Activated naive CD8-positive, alpha-beta T cell treated with anti-CD3 and anti-CD28 coated beads for 36 hours (primary cell): ENCODE results near the gene TNK1. TPM values are rescaled to one million over a fixed set of nuclear protein-coding genes. Genes with fewer than 3 reads are reported as not detected.

ENCODE experiments used
- total RNA-seq, 2 experiments: library from RNA; stranded (reverse); gene quantifications; one replicate each; pipeline ENCODE4 v1.2.3, GENCODE V29; 2021

Gene TNK1
- total RNA-seq, 2 experiments from 2014 or later: 4.3 to 5.0 TPM

Other genes starting within 250 kb of the TNK1 start
- 1 to 10 TPM; 2.8 to 4.4 TPM for gene ASGR1, start 201.7 kb upstream of the TNK1 start, total RNA-seq
- gene DLG4, start 161.3 kb upstream of the TNK1 start, total RNA-seq: 1 to 10 TPM; 8.9 to 9.8 TPM
- 100 to 1,000 TPM; 245 to 256 TPM for gene ACADVL, start 161.2 kb upstream of the TNK1 start, total RNA-seq
- 10 to 100 TPM; 64.4 to 66.5 TPM for gene DVL2, start 146.6 kb upstream of the TNK1 start, total RNA-seq
- gene PHF23, start 141.6 kb upstream of the TNK1 start, total RNA-seq: 10 to 100 TPM; 28.1 to 28.8 TPM
- gene GABARAP, start 138.6 kb upstream of the TNK1 start, total RNA-seq: 100 to 1,000 TPM; 112 to 113 TPM
- gene CTDNEP1, start 129.4 kb upstream of the TNK1 start, total RNA-seq: 100 to 1,000 TPM; 180 to 191 TPM
- 100 to 1,000 TPM in 1 of 2 experiments, 10 to 100 TPM in 1; 99.0 to 110 TPM for gene ELP5, start 128.9 kb upstream of the TNK1 start, total RNA-seq
- 1 to 10 TPM in 1 of 2 experiments, under 1 TPM in 1; 0.90 to 1.6 TPM for gene CLDN7, start 118.6 kb upstream of the TNK1 start, total RNA-seq
- gene SLC2A4, start 99.4 kb upstream of the TNK1 start, total RNA-seq: under 1 TPM; 0.54 to 0.56 TPM
- under 1 TPM; 0.19 to 0.24 TPM for gene YBX2, start 86.5 kb upstream of the TNK1 start, total RNA-seq
- gene EIF5A, start 73.5 kb upstream of the TNK1 start, total RNA-seq: 1,000 to 10,000 TPM; 1,429 to 1,492 TPM
- gene GPS2, start 65.7 kb upstream of the TNK1 start, total RNA-seq: 10 to 100 TPM; 58.4 to 62.6 TPM
- 10 to 100 TPM; 44.1 to 46.0 TPM for gene NEURL4, start 51.8 kb upstream of the TNK1 start, total RNA-seq
- 100 to 1,000 TPM; 235 to 238 TPM for gene ACAP1, start 44.6 kb upstream of the TNK1 start, total RNA-seq
- gene KCTD11, start 28.9 kb upstream of the TNK1 start, total RNA-seq: 1 to 10 TPM; 4.0 to 4.5 TPM
- not detected for gene TMEM95, start 25.9 kb upstream of the TNK1 start, total RNA-seq
- 10 to 100 TPM; 63.0 to 66.8 TPM for gene PLSCR3, start 13.4 kb downstream of the TNK1 start, total RNA-seq
- 10 to 100 TPM; 42.7 to 44.3 TPM for gene TMEM256, start 23.0 kb downstream of the TNK1 start, total RNA-seq
- gene NLGN2, start 26.8 kb downstream of the TNK1 start, total RNA-seq: 1 to 10 TPM; 8.8 to 9.3 TPM
- not detected for gene SPEM1, start 39.2 kb downstream of the TNK1 start, total RNA-seq
- not detected for gene SPEM2, start 44.5 kb downstream of the TNK1 start, total RNA-seq
- not detected for gene SPEM3, start 47.8 kb downstream of the TNK1 start, total RNA-seq
- gene TMEM102, start 54.3 kb downstream of the TNK1 start, total RNA-seq: 10 to 100 TPM; 10.4 TPM
- gene FGF11, start 58.4 kb downstream of the TNK1 start, total RNA-seq: 1 to 10 TPM; 7.6 to 9.2 TPM
- 10 to 100 TPM; 10.6 to 11.3 TPM for gene CHRNB1, start 64.0 kb downstream of the TNK1 start, total RNA-seq
- 10 to 100 TPM; 16.7 TPM for gene ZBTB4, start 98.5 kb downstream of the TNK1 start, total RNA-seq
- not detected for gene SLC35G6, start 100.4 kb downstream of the TNK1 start, total RNA-seq
- 100 to 1,000 TPM; 198 to 200 TPM for gene POLR2A, start 103.3 kb downstream of the TNK1 start, total RNA-seq
- gene TNFSF12, start 168.0 kb downstream of the TNK1 start, total RNA-seq: 10 to 100 TPM; 11.6 to 15.1 TPM
- gene TNFSF13, start 177.7 kb downstream of the TNK1 start, total RNA-seq: 1 to 10 TPM; 6.3 to 7.3 TPM
- 100 to 1,000 TPM in 1 of 2 experiments, 10 to 100 TPM in 1; 96.5 to 100 TPM for gene SENP3, start 180.8 kb downstream of the TNK1 start, total RNA-seq
- 1 to 10 TPM; 6.6 to 6.7 TPM for gene CD68, start 198.5 kb downstream of the TNK1 start, total RNA-seq
- gene MPDU1, start 202.8 kb downstream of the TNK1 start, total RNA-seq: 10 to 100 TPM; 72.8 to 77.2 TPM
- under 1 TPM; 0.28 to 0.35 TPM for gene SOX15, start 209.0 kb downstream of the TNK1 start, total RNA-seq
- gene FXR2, start 233.8 kb downstream of the TNK1 start, total RNA-seq: 10 to 100 TPM; 35.5 to 37.0 TPM
- gene SAT2, start 246.7 kb downstream of the TNK1 start, total RNA-seq: 10 to 100 TPM; 15.4 to 15.5 TPM
- gene SHBG, start 249.0 kb downstream of the TNK1 start, total RNA-seq: not detected